HG03108 (cell line): ENCODE results near the gene EPB41L5.

Experiments used
- ATAC-seq: cut with Tn5 transposase; IDR thresholded peaks from one replicate; pipeline ENCODE4 v1.9.1; 2021; ENCODE audit warnings: moderate library complexity; ENCODE audit not compliant: unreplicated experiment

The EPB41L5 gene

GRCh38 chr2:120224256-120224655 lies 211.4 kb downstream of the EPB41L5 start:
- no peak for ATAC-seq

- no peak for ATAC-seq
Measured at GRCh38 chr2:120224735-120225548, 212.1 kb downstream of the EPB41L5 start.

- no peak for ATAC-seq
Measured at GRCh38 chr2:120225549-120226065, 212.7 kb downstream of the EPB41L5 start.

GRCh38 chr2:120226316-120226715 lies 213.4 kb downstream of the EPB41L5 start:
- no peak for ATAC-seq

- ATAC-seq = no peak
Measured at GRCh38 chr2:120227111-120227991, 214.5 kb downstream of the EPB41L5 start.

- no peak for ATAC-seq
Measured at GRCh38 chr2:120228503-120228902, 215.6 kb downstream of the EPB41L5 start.
